NCI-H2029 (cell line): ENCODE data around the gene ETFA.

Experiments
- DNase-seq: peaks from one replicate; lab custom pipeline; 2025; lab: John Stamatoyannopoulos, UW

The ETFA gene

GRCh38 chr15:76195506-76196268 is 115.6 kb downstream of the ETFA start:
- no peak for DNase-seq

- DNase-seq, result no peak
Observed at GRCh38 chr15:76193934-76194333, 117.3 kb downstream of the ETFA start.

GRCh38 chr15:76192715-76193114 is 118.6 kb downstream of the ETFA start:
- no peak for DNase-seq

GRCh38 chr15:76191539-76192244 is 119.6 kb downstream of the ETFA start:
- no peak for DNase-seq

- DNase-seq, result peak; percentile 26
Observed at GRCh38 chr15:76190751-76191538, 120.3 kb downstream of the ETFA start.

- no peak for DNase-seq
Observed at GRCh38 chr15:76190070-76190564, 121.2 kb downstream of the ETFA start.

GRCh38 chr15:76189106-76189505 is 122.2 kb downstream of the ETFA start:
- DNase-seq, result no peak

- no peak for DNase-seq
Observed at GRCh38 chr15:76187163-76187562, 124.1 kb downstream of the ETFA start.

- no peak for DNase-seq
Observed at GRCh38 chr15:76185716-76186115, 125.6 kb downstream of the ETFA start.

- no peak for DNase-seq
Observed at GRCh38 chr15:76184650-76185035, 126.6 kb downstream of the ETFA start.

- no peak for DNase-seq
Observed at GRCh38 chr15:76183930-76184649, 127.2 kb downstream of the ETFA start.

GRCh38 chr15:76181705-76182107 is 129.6 kb downstream of the ETFA start:
- no peak for DNase-seq

GRCh38 chr15:76180321-76180720 is 130.9 kb downstream of the ETFA start:
- DNase-seq, result no peak

GRCh38 chr15:76179023-76179422 is 132.2 kb downstream of the ETFA start:
- no peak for DNase-seq

- no peak for DNase-seq
Observed at GRCh38 chr15:76178296-76179000, 132.8 kb downstream of the ETFA start.

GRCh38 chr15:76177491-76178040 is 133.7 kb downstream of the ETFA start:
- DNase-seq, result no peak

GRCh38 chr15:76176487-76177085 is 134.7 kb downstream of the ETFA start:
- DNase-seq, result no peak

GRCh38 chr15:76176059-76176458 is 135.2 kb downstream of the ETFA start:
- DNase-seq, result no peak

- no peak for DNase-seq
Observed at GRCh38 chr15:76175442-76175841, 135.8 kb downstream of the ETFA start.

GRCh38 chr15:76174654-76175053 is 136.6 kb downstream of the ETFA start:
- DNase-seq, result no peak
